GM20000 (cell line): ENCODE data around the gene TMEM163.

ENCODE experiments used
- DNase-seq: peaks from one replicate; pipeline ENCODE4 v3.0.0; 2012; ENCODE audit warnings: low spot score
- CTCF ChIP-seq: IDR thresholded peaks from 2 replicates; pipeline ENCODE4 v1.5.1; 2012; ENCODE audit warnings: mild to moderate bottlenecking, control low read depth; ENCODE audit errors: extremely low read depth, missing control alignments

TMEM163 gene

GRCh38 chr2:134448650-134449049 is 270.1 kb downstream of the TMEM163 start:
- no peak for TF ChIP-seq CTCF
- DNase-seq, result no peak

DNA sequence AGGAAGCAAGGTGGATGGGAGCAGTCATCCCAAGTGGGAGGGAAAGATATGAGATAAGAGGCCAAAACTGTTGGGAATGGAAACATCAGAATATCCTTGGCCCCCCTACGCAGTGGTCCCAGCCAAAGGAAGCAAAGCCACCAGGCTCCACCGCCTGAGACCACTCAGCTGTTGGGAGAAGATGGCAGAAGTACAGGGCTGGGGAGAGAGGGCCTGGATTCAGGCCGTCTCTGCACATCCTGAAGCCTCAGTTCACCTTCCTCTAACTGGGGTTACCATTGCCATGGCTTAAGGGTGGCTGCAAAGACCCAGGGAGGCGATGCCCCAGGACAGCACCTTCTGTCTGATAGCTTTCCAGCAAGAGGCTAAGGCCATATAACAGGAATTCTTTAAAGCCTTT is 271.1 kb downstream of the TMEM163 start:
- TF ChIP-seq CTCF, result no peak
- no peak for DNase-seq

GRCh38 chr2:134446383-134447017 is 272.3 kb downstream of the TMEM163 start:
- DNase-seq, result no peak
- no peak for TF ChIP-seq CTCF

DNA sequence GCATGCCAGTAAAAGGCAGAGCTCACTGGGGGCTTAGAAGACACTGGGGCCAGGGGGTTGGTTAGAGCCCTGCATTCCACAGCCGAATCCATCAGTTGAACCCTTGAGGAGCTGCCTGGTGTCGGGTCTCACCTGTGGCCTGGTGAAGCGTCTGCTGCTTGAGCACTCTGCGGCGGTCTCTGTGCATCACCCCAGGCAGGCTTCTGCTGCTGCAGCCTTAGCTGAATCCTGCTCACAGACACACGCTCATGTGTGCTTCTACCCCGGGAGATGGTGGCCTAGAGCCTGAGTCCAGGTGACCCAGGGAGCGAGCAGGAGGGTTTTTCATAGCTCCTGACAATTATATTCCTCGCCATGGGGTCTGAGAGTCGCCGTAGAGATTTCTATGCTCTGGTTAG is 272.8 kb downstream of the TMEM163 start:
- TF ChIP-seq CTCF, result no peak
- no peak for DNase-seq

DNA sequence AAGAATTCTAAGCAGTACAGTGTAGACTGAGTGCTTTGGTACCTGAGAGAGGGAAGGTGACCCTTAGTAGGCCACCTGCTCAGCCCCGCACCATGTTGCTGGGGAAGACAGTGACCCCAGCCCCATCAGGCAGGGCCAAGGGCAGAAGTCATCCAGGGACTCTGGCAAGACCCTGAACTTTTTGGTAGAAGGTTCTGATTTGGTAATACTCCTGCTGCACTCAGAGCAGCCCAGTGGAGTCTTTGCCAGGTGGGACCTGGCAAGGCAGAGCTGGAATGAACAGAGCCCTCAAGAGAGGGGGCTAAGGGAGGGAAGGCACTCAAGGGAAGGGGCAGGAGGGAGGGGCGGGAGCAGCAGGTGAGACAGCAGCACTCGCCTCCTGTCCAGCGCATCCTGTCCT is 273.7 kb downstream of the TMEM163 start:
- no peak for TF ChIP-seq CTCF
- no peak for DNase-seq

GRCh38 chr2:134443814-134444480 is 274.9 kb downstream of the TMEM163 start:
- no peak for TF ChIP-seq CTCF
- DNase-seq, result no peak

GRCh38 chr2:134441153-134441863 is 277.5 kb downstream of the TMEM163 start:
- TF ChIP-seq CTCF, result no peak
- no peak for DNase-seq
